OCI-M2 (cell line): ENCODE measurements around the gene BTBD9.

Experiments used
- DNase-seq: peaks from one replicate; lab custom pipeline; 2025; ENCODE audit not compliant: unreplicated experiment; lab: John Stamatoyannopoulos, UW

The BTBD9 gene

DNA sequence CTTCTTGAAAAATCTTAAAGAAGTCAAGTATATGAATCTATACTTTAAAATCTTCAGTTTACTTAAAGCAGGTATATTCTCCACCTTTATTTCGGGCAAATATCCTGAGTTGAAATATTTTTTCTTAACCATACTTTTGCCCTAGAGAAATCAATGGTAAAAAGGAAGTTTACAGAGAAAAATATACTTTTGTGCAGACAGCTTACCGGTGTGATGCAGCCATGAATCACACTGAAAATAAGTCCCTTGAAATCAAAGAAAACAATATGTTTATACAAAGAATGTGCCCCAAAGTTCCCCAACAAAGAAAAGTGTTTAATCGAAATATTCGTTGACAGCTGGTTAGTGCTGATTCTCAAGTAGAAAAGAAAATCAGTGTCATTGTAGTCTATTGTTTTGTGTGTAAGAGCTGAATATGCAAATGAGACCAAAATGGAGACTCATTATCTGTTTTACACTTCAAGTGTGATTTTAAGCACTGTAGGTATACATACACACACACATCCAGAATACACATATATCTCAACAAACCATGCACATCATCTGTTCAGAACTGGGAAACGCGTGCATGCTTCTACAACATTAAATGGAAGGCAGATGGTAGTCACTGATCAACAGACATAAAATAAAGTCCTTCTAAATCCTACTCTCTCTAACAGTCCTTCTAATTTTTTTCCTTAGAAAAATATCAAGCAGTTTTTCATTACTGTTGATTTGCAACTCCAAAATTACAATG, 73.3 kb downstream of the BTBD9 start:
- DNase-seq = no peak

DNA sequence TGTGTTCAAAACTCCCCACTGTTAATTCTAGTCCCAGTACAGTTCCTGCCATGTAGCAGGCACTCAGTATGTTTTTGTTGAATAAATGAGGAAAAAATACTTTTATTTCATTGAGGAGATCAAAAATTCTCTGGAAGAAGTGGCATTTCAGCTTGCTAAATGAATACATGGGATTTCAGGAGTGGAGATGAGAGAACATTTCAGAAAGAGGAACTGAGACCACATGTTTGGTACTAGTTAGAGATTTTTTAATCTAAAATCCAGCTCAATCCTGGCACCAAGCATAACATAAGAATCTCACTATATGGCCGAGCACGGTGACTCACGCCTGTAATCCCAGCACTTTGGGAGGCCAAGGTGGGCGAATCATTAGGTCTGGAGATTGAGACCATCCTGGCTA, 75.4 kb downstream of the BTBD9 start:
- DNase-seq = no peak

DNA sequence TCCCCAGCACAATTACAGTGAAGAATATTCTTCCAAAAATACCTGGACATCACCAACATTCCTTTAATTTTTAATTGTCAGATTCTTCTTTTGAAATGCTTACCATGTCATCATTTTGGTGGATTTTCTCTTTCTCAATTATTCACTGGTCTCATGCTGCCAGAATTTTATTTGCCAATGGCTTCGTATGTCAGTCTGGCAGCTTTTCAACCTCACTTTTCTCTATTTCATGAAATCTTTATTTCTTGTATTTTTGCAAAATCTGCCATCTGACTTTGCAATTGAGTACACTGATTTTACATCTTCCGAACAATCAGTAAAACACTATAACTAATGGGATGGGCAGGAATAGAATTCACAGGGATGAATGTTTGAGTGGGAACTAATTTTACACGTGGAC, 84.1 kb downstream of the BTBD9 start:
- no peak for DNase-seq

DNA sequence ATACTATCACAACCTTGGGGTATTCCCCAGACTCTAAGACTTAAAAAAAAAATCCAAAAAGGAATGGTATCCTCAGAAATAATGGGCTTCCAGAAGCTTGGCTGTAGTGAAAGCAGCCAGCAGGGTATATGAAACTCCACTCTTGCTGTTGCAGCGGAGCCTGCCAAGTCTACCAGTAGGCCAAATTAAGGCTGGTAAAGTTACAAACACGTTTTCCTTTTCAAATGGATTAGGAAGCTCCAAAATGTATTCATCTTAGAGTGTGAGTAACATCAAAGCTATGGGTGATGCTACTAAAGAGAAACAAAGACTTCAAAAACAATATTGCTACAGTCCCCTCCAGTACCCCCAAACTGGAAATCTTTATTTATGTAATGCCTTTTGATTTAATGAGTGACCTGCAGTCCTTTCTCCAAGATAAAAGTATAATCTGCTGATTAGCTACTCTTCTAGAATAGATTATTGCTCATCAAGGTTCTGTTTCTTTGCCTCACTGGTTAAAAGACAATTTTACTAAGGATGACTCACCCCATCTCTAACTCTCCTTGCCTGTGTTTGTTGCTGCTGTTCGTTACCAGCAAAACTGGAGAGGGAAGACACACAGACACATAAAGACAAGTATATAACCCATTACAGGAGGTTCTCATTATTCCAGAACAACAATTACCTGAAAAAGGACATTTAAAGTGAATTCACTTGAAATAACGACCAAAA, 84.9 kb downstream of the BTBD9 start:
- DNase-seq = no peak

DNA sequence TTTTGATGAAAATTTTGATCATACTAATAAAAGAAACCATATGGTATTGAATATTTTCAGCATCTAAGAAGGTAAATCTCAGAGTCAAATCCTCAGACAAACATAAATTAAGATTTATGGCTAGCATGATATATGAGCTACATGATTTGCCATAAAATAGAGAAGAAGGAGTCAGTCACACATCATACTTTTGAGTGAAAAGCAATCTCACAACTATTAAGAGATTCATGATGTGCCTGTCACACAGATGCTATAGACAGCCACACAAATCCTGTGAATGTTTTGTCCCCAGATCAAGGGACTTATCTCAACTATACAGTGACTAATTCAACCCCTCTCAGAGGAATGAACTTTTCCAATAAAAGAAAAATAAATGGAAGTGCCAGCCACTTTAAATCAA, 85.7 kb downstream of the BTBD9 start:
- DNase-seq = no peak

DNA sequence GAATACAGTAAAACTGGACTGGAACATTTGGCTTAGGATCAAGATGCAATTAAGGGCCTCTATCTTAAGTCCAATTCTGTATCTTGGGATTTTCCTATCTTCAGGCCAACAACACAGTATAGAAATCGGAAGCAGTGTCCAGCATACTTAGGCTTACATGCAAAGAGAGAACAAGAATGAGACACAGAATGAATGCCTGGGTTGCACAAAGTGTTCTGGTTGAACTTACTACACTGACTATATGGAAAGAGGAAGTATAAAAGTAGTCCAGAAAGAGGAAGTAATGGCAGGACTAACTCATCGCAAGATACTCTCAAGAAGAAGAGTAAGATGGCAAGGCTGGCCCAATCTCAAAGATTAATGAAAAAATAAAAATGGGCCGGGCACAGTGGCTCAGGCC, 87.6 kb downstream of the BTBD9 start:
- peak; percentile 40 for DNase-seq

DNA sequence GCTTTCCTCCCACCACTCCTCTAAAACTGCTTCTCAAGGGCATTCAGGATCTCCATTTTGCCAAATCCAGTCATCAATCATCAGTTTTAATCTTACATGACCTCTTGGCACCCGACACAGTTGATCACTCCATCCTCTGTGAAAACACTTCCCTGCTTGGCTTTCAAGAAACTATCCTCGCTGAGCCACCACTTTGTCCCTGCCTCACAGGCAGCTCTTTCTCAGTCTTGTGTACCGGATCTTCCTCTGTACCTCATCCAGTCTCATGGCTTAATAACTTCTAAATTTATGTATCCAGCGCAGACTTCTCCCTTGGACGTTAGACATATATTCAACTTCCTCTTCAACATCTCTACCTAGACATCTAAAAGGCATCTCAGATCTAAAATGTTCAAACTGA, 89.9 kb downstream of the BTBD9 start:
- DNase-seq = no peak

DNA sequence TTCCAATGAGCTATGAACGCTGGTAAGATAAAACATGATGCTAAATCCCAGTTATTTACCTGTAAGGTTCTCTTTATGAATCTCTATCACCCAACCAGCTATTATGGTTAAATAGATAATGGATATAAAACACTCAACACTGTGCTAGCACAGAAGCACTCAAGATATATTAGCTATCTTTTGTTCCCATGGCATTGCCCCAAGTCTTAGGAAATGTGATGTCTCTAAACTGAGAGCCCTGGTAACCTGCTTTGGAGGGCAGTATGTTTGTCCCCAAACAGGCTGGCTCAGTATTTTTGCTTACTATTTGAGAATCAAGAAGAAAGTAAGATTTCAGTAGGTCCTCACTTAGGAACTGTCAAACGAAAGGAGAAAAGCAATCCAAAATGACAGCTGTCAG, 90.5 kb downstream of the BTBD9 start:
- DNase-seq = no peak

DNA sequence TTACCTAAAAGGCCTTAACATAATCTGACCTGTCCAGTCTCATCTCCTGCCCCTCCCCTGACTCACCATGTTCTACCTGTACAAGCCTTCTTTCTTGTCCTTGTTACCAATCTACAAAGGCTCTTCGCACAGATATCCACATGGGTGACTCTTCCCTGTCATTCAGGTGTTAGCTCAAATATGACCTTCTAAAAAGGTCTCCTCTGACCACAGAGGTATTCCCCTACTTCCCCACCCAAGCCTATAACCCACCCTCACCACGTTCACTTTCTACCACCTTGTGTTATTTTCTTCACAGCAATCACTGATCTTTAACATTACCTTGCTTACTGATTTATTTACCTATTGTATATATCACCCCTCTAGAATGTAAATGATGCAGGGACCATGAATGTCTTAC, 96.7 kb downstream of the BTBD9 start:
- DNase-seq = no peak

DNA sequence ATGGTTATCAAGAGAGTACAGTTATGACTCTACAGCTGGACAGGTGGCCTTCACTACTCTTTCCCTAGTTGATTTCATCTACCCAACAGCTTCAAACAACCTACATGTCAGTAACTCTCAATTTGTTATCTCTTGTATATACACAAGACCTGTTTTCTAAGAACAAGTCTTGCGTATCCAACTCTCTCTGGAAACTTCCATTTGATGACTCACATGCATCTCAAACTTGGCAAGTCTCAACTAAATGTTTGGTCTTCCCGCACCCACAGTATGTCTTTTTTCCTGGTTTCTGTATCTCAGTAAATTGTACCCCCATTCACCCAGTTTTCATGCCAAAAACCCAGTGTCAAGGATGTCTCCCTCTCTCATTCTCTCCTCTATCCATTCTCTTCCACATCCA, 97.7 kb downstream of the BTBD9 start:
- DNase-seq = no peak

DNA sequence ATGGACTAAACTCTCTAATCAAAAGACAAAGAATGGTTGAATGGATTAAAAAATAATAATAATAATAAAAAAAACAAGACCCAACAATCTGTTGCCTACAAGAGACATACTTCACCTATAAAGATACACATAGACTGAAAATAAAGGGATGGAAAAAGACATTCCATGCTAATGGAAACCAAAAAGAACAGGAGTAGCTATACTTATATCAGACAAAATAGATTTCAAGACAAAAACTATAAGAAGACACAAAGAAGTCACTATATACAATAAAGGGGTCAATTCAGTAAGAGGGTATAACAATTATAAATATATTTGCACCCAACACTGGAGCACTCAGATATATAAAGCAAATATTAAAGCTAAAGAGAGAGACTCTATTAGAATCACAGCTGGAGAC, 106.7 kb downstream of the BTBD9 start:
- DNase-seq = no peak

DNA sequence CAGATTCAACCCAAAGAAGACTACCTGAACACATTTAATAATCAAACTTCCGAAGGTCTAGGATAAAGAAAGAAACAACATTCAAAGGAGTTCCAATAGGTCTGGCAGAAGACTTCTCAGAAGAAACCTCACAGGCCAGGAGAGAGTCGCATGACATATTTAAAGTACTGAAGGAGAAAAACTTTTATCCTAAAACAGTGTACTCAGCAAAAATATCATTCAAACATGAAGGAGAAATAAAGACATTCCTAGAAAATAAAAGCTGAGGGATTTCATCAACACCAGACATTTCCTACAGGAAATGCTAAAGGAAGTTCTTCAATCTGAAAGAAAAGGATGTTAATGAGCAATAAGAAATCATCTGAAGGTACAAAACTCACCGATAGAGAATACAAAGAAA, 108.6 kb downstream of the BTBD9 start:
- DNase-seq = no peak

DNA sequence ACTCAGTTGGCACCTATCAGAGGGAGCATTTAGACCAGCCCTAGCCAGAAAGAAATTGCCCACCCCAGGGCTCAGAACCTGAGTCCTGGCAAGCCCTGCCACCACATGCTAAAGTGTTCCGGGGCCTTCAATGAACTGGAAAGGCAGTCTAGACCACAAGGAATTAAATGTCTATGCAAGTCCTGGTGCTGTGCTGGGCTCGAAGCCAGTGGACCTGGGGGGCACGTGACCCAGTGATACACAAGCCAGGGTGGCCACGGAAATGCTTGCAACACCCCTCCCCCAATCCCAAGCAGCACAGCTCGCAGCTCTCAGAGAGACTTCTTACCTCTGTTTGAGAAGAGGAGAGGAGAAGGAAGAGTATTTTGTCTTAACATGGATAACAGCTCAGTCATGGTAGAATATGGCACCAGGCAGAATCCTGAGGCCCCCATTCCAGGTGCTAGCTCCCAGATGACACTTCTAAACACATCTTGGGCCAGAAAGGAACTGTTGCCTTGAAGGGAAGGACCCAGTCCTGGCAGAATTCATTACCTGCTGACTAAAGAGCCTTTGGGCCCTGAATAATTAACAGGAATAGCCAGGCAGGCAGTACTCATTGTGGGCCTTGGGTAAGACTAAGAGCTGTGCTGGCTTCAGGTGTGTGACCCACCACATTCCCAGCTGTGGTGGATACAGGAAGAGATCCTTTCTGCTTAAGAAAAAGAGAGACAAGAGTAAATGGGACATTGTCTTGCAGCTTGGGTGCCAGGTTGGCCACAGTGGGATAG, 111.3 kb downstream of the BTBD9 start:
- no peak for DNase-seq

DNA sequence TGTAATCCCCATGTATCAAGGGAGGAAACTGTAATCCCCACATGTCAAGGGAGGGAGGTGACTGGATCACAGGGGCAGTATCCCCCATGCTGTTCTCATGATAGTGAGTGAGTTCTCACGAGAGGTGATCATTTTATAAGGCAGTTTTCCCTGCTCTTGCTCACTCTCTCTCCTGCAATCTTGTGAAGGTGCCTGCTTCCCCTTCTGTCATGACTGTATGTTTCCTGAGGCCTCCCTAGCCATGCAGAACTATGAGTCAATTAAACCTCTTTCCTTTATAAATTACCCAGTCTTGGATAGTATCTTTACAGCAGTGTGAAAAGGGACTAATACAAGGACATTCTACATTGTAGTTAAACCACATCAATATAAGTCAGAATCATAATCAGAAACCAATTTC, 112.4 kb downstream of the BTBD9 start:
- no peak for DNase-seq

DNA sequence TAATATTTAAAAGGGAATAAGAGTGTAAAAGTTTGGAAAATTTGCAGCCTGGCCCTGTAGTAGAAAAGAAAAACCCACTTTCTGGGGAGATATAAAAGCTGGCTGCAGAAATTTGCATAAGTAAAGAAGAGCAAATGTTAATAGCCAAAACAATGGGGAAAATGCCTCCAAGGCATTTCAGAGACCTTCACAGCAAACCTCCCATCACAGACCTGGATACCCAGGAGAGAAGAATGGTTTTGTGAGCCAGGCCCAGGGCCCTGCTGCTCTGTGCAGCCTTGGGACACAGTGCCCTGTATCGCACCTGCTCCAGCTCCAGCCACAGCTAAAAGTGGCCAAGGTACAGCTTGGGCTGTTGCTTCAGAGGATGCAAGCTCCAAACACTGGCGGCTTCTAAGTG, 113.8 kb downstream of the BTBD9 start:
- no peak for DNase-seq

DNA sequence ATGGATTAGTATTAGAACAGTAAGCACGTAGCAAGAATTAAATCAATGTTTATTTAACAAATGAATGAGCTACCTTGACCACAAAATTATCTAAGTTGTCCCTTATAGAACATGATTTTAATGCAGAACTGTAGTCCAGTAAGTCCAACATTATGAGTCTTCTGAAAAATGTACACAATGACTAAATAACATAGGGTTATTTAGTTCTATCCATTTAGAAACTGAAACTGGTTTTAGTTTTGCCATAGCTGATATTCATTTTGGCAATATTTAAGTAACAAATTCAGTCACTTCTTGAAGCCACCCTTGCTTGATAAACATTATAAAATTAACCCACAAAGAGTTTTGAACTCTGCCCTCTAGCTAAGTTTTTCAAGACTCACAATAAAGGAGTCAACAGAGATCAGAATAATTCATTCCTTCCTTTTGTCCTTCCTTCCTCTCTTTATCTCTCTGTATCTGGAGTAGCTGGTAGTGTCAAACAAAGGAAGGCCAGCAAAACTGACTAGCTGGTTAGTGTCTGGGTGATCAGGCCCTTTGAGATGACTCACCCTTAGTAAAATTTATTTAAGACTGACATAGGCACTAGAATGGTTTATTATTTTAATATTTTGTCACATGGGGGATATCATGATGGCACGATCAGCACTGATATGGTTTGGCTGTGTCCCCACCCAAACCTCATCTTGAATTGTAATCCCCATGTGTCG, 115.1 kb downstream of the BTBD9 start:
- no peak for DNase-seq

DNA sequence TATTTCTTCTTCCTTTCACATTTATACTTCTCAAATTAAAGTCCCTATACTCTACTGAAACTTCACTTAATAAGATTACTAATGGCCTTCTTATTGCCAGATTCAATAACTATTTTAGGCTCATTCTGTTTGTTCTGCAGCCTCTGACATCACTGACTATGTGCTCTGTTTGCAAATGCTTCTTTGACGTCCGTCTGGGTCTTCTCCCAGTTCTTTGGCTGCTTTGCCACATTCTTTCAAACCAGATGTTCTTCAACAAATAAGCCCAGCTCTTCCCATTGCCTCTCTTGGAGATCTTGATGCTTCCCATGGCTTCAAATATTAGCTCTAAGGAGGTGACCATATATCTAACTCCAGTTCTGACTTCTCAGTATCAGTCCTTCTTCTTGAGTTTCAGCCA, 117.4 kb downstream of the BTBD9 start:
- DNase-seq = no peak

DNA sequence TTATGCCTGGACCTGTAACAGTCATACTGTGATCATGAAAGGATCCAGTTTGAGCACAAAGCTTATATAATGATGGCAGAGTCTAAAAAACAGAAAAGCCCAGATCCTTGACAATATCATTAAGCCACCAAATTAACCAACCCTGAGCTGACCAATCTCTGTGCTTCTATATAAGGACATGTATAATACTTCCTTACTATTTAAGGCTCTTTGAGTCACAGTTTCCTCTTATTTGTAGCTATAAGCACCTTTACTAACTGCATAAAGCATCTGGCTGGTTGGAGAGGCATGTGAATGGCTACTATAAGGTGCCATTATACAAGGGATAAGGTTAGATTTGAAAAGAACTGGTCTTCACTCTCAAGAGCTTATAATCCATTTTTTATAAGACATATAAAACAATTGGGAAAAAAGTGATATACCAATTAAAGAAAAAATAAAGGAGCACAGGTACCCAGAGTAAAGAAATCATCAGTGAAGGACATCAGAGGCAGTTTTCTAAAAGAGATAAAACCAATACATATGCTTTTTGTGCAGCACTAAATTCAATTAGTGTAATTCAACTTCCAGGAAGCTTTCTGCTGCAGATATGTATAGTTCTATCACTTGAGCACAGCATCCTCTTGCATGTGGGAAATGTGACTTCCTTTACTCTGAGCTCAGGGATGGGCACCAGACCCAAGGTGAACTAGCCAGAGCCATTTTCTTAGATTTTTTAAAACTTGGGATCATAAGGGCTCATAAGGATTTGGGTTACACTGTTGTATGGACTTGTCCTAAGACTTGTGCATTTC, 121.0 kb downstream of the BTBD9 start:
- no peak for DNase-seq

DNA sequence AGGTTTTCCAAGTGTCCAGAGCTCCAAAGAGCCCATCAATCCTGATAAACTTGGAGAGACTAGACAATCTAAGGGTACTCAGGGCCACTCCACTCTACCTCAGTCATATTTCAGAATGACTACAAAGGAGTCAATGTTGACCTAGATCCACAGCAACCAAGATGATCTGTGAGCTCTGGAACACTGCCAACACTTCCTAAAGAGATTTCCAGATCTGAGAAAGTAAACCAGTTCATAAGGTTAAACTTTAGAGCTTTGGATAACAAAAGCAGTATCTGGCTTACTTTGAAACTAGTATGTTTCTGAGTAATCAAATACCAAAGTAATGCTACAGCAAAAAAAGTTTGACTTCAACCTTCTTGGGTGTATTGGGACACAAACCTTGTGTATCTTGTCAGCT, 122.7 kb downstream of the BTBD9 start:
- DNase-seq = no peak

DNA sequence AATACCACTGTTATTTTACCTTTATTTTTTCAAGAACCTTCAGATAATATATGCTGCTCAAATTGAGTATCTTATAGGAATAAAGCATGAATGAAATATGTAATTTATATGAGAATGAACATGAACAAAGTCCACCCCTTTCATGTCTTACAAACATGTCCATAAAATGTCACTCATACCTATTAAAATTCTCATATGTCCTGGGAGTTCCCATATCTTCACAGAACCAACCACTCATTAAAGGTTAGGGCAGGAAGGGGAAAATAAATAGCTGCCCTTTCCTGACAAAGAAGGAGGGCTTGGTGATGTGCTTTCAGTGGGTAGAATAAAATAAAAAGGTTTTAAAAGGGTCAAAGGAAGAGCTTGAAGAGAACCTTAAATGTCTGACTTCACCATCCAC, 125.3 kb downstream of the BTBD9 start:
- DNase-seq = no peak

DNA sequence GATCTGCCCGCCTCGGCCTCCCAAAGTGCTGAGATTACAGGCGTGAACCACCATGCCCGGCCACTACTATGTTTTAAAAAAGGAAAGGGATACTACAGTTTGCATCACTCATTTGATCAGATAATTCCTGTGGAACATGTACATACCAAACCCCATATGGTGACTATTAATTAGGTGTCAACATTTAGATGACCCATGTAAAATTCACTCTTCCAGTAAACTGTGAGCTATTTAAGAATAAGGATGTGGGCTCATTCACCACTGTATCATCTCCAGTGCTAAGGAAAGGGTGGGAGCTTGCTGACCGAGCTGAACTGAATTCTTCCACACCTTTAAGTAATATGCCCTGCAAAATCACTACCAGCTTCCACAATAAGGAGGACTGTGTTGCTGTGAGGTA, 127.5 kb downstream of the BTBD9 start:
- DNase-seq = no peak
